OCI-LY7 (cell line): ENCODE results near the gene MCAT.

ENCODE experiments used
- CTCF ChIP-seq: fragments of 200-600 bp; sonication (generic); conservative IDR thresholded peaks from 2 replicates; pipeline ENCODE4 v1.5.1; 2014; ENCODE audit warnings: mild to moderate bottlenecking, antibody characterized with exemption, low read length, moderate library complexity, mixed read lengths
- EZH2phosphoT487 ChIP-seq: fragments of 200-600 bp; sonication (generic); IDR thresholded peaks from 2 replicates; pipeline ENCODE4 v1.6.1; 2018; ENCODE audit warnings: low read depth, borderline replicate concordance, mild to moderate bottlenecking, mixed run types, antibody characterized with exemption, low read length, moderate library complexity, mixed read lengths

DNA sequence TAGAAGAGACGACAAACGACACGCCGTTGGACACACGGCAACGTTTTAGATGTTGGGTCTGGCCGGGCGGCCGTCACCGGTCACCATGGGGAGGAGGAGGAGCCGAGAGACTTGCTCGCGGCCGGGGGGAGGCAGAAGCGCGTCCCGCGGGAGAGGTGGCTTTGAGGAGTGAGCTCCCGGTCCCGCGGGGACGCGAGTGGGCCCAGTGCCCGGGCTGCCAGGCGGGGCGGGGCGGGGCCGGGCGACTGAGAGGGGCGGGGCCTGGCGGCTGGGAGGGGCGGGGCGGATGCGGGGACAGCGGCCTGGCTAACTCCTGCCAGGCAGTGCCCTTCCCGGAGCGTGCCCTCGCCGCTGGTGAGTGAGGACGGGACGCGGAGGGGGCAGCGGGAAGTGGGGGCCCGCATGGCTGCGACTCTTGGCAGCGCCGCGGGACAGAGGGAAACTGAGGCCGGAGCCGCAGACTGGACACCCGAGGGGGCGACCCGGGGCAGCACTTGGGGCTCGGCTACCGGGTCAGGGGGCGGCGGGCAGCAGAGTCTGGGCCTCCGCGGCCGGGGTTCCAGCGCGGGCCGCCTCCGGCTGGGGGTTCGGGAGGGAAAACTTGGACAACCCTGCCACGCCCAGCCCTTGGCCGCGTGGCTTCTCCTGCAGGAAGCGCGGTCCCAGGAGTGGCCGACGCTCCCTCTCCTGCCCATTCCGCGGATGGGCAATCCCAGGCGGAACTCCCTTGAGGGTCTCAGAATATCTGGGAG, 8.2 kb upstream of the MCAT start, which contains the start of gene TSPO:
- TF ChIP-seq CTCF = no peak
- TF ChIP-seq EZH2phosphoT487 = no peak
